Tibial artery (tissue), 4 donors: ENCODE data around the gene TNS1.

Experiments
- DNase-seq, 2 donors: peaks; one replicate each; pipeline ENCODE4 v3.0.0-alpha.2; 2019
- H3K27ac ChIP-seq, 2 donors: fragments of 200-600 bp; sonication (generic) in 1 of 2; 1 replicate in 1 of 2; 2 replicates in 1 of 2; pipeline ENCODE4 v1.5.1; 2018 to 2019; ENCODE audit warnings: mild to moderate bottlenecking in 1 of 2
- H3K27me3 ChIP-seq, 2 donors: fragments of 200-600 bp; sonication (generic) in 1 of 2; one replicate each; pipeline versions ENCODE4 v1.5.1 to v1.6.0; 2016 to 2019
- H3K36me3 ChIP-seq, 3 donors: fragments of 200-600 bp; sonication (generic) in 2 of 3; one replicate each; pipeline ENCODE4 v1.5.1; 2016 to 2019; ENCODE audit warnings: mild to moderate bottlenecking in 2 of 3
- H3K4me1 ChIP-seq, 4 donors: fragments of 200-600 bp; sonication (generic) in 2 of 4; 1 replicate in 3 of 4; 2 replicates in 1 of 4; pipeline ENCODE4 v1.5.1; 2016 to 2019
- H3K4me3 ChIP-seq, 2 donors: fragments of 200-600 bp; sonication (generic) in 1 of 2; 1 replicate in 1 of 2; 2 replicates in 1 of 2; pipeline ENCODE4 v1.5.1; 2018 to 2019; ENCODE audit warnings: mild to moderate bottlenecking in 2 of 2
- H3K9me3 ChIP-seq, 3 donors: fragments of 200-600 bp; sonication (generic) in 1 of 3; one replicate each; pipeline ENCODE4 v1.5.1; 2016 to 2019
- intact Hi-C: fragments of 100-400 bp; cut with DNase I; formaldehyde crosslinking; loops from one replicate; pipeline ENCODE4 v1.15.0; 2023; ENCODE audit warnings: low total_unique reads
- TF ChIP-seq, protein P1 (sequence below), 2 experiments: fragments of 200-600 bp in 1 of 2; fragments of 450-650 bp in 1 of 2; IDR thresholded peaks; one replicate each; pipeline ENCODE4 v1.5.1; 2017 to 2019; ENCODE audit warnings: antibody characterized with exemption in 2 of 2, mild to moderate bottlenecking in 1 of 2, moderate library complexity in 1 of 2

The TNS1 gene

DNA sequence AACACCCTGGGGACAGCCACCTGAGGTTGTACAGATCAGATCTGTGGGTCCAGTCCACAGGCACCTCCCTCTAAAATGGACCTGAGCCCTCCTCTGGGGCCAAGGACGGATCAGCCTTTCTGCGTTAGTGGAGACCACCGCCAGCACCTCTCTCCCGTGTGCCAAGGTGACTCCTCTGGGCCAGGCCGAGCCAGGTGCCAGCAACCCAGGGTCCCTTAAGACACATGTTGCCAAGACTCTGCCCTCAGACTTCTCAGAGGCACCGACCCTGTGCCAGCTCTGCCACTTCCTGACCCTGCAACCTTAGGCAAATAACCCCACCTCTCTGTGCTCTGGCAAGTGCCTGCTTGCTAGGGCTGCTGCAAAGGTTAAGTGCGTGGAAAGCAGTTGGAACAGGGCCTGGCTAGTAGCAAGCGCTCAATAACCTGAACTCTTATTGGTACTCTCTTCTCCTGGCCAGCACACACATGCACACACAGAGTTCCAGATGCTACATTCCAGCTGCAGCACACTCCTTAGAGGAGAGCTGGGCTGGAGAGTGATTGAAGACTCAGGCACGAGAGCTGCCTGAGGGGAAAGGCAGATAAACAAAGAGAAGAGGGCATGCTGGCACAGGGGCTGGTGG lies 105.6 kb downstream of the TNS1 start:
- H3K27me3 ChIP-seq = no peaks in the 10 kb centered on the region
- H3K36me3 ChIP-seq = peaks cover 85 to 86% (median 86%) of the 10 kb centered on the region in 3 donors
- intact Hi-C loops = loop anchor here (5.0 kb wide), 1 partner anchor 35 kb away; no protein-coding TSS in a partner anchor
- H3K4me1 ChIP-seq = peaks cover 0 to 99% (median 82%) of the 10 kb centered on the region in 4 donors
- TF ChIP-seq, protein P1, sequence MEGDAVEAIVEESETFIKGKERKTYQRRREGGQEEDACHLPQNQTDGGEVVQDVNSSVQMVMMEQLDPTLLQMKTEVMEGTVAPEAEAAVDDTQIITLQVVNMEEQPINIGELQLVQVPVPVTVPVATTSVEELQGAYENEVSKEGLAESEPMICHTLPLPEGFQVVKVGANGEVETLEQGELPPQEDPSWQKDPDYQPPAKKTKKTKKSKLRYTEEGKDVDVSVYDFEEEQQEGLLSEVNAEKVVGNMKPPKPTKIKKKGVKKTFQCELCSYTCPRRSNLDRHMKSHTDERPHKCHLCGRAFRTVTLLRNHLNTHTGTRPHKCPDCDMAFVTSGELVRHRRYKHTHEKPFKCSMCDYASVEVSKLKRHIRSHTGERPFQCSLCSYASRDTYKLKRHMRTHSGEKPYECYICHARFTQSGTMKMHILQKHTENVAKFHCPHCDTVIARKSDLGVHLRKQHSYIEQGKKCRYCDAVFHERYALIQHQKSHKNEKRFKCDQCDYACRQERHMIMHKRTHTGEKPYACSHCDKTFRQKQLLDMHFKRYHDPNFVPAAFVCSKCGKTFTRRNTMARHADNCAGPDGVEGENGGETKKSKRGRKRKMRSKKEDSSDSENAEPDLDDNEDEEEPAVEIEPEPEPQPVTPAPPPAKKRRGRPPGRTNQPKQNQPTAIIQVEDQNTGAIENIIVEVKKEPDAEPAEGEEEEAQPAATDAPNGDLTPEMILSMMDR (IDR thresholded peaks at IDR 0.05) = no peak
- H3K27ac ChIP-seq = peak overlapping the region; percentile 95 to 98
- H3K9me3 ChIP-seq = no peaks in the 10 kb centered on the region
- no peak for DNase-seq
- peak overlapping the region in 1 of 2 donors; percentile 53 for H3K4me3 ChIP-seq

DNA sequence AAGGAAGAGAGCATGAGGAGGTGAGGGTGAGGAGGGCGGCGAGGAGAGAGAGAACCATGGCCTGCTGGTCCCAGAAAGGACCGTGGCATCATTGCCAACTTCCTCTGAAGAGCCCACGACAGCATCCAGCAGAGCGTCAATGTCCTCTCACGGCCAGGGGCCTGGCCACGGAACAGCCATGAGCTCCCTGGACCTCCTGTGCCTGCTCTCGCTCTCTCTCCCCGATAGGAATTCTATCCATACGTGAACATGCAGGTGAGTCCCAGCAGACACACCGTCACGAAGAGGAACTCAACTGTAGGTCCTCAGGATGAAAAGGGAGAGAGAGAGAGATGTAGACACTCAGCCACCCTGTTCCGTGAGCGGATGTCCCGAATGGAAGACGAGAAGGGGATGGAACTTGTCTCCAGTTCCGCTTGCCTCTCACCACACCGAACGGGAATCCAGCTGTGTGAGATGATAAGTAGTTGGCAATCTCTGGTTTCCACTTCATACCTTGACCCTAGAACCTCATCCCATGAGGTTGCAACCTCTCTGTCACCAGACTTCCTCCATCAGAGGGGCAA lies 107.6 kb downstream of the TNS1 start:
- peaks cover 0 to 99% (median 76%) of the 10 kb centered on the region in 4 donors for H3K4me1 ChIP-seq
- H3K9me3 ChIP-seq = no peaks in the 10 kb centered on the region
- TF ChIP-seq, protein P1 (IDR thresholded peaks at IDR 0.05) = no peak
- DNase-seq = peak in 1 of 2 donors; percentile 63
- intact Hi-C loops = loop anchor here (5.0 kb wide), 1 partner anchor 37 kb away; no protein-coding TSS in a partner anchor
- H3K36me3 ChIP-seq = peaks cover 90 to 93% (median 90%) of the 10 kb centered on the region in 3 donors
- H3K27ac ChIP-seq = peak overlapping the region; percentile 95 to 98
- no peaks in the 10 kb centered on the region for H3K27me3 ChIP-seq
- no peak overlapping the region for H3K4me3 ChIP-seq

DNA sequence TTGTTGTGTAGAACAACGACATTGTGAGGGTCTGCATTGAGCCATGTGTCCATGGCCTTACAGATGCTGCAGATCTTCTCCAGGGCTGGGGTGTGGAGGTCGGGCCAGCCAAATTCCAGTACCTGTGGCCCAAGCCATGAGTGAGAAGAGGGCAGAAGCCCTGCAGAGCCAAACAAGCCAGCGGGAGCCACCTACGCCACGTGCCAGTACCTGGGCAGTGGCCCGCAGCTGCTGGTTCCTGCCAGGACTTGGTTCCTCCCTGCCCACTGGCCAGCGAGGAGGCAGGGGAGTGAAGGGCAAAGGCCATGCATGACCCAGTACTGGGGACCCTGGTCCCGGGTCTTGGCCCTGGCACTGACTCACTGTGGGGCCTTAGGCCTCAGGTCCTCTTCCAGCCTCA lies 109.4 kb downstream of the TNS1 start:
- H3K4me3 ChIP-seq = no peak overlapping the region
- no peak for DNase-seq
- peaks cover 0 to 99% (median 65%) of the 10 kb centered on the region in 4 donors for H3K4me1 ChIP-seq
- intact Hi-C loops = no loop called here
- TF ChIP-seq, protein P1 (IDR thresholded peaks at IDR 0.05) = no peak
- H3K36me3 ChIP-seq = peaks cover 93 to 100% (median 95%) of the 10 kb centered on the region in 3 donors
- H3K27me3 ChIP-seq = no peaks in the 10 kb centered on the region
- no peaks in the 10 kb centered on the region for H3K9me3 ChIP-seq
- H3K27ac ChIP-seq = peak overlapping the region; percentile 95 to 98

DNA sequence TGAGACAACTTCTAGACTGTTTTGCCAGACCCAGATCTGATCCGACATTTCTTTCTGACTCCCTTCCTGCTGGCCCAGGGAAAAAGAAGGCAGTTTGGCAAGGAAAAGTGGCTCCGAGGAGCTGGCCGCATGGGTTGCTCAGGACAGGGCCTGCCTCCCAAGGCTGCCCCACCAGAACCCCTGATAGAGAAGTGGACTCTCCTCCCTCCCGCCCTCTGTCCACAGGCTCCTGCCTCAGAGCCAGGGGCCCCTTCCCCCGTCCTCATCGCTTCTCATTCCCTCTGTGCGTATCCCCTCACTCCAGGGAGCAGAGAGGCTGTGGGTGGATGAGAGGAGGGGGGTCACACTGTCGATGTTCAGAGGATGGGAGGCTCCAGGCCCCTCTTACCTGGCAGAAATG lies 110.2 kb downstream of the TNS1 start:
- peak in 1 of 2 donors; percentile 62 for DNase-seq
- no peaks in the 10 kb centered on the region for H3K27me3 ChIP-seq
- TF ChIP-seq, protein P1 (IDR thresholded peaks at IDR 0.05) = no peak
- H3K9me3 ChIP-seq = no peaks in the 10 kb centered on the region
- no peak overlapping the region for H3K4me3 ChIP-seq
- intact Hi-C loops = no loop called here
- H3K4me1 ChIP-seq = peaks cover 0 to 99% (median 64%) of the 10 kb centered on the region in 4 donors
- H3K36me3 ChIP-seq = peaks cover 99 to 100% (median 100%) of the 10 kb centered on the region in 3 donors
- H3K27ac ChIP-seq = peak overlapping the region; percentile 95 to 98

DNA sequence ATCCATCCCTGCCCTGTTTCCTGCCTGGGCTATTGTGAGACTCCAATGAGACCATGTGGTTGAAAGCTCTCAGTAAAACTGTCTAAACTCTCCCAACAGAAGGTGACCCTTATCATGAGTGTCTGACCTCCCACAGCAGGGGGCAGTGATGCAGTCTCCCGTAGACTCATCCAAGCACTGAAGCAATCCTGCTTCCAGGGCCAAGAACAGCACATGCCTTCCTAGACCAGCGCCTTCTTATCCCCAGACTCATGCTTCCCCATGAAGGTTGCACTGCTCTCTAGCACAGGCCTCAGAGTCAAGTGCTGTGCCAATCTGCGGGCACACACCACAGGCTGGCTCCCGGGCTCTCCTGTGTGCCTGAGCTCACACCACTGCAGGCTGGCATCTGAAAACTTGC lies 112.3 kb downstream of the TNS1 start:
- Histone ChIP-seq H3K27ac (peak overlapping the region; percentile 95 to 98), H3K4me1 (peaks cover 0 to 92% (median 55%) of the 10 kb centered on the region in 4 donors)
- intact Hi-C loops = no loop called here

More for the DNA sequence above, 112.3 kb downstream of the TNS1 start:
- H3K9me3 ChIP-seq = no peaks in the 10 kb centered on the region
- no peak overlapping the region for H3K4me3 ChIP-seq
- H3K36me3 ChIP-seq = peaks cover 94 to 98% (median 95%) of the 10 kb centered on the region in 3 donors
- peak; percentile 87 to 90 for DNase-seq
- TF ChIP-seq, protein P1 (IDR thresholded peaks at IDR 0.05) = peak; percentile 30 to 34
- H3K27me3 ChIP-seq = no peaks in the 10 kb centered on the region
